HepG2 (cell line): ENCODE measurements around the gene VTN. TPM values are rescaled to one million over a fixed set of nuclear protein-coding genes. Genes with fewer than 3 reads are reported as not detected.
A peak's percentile ranks its signal among the peaks of the same experiment; 100 is the strongest.

Experiments
- FIP1L1 ChIP-seq: fragments of 200-400 bp; formaldehyde crosslinking; IDR thresholded peaks from 2 replicates; pipeline ENCODE4 v1.6.1; 2018; ENCODE audit warnings: low read depth, mild to moderate bottlenecking, low read length, moderate library complexity, borderline replicate concordance; ENCODE audit not compliant: insufficient read depth
- GRHL1 ChIP-seq: sonication (generic); formaldehyde crosslinking; conservative IDR thresholded peaks from 2 replicates; pipeline ENCODE4 v1.8.0; 2022; ENCODE audit warnings: missing genetic modification reagents
- KMT2A ChIP-seq: sonication (generic); formaldehyde crosslinking; IDR thresholded peaks from 2 replicates; pipeline ENCODE4 v1.4.0; 2020; ENCODE audit warnings: missing genetic modification reagents
- MAFG ChIP-seq: sonication (generic); formaldehyde crosslinking; IDR thresholded peaks from 2 replicates; pipeline ENCODE4 v1.5.1; 2020; ENCODE audit warnings: mild to moderate bottlenecking, missing genetic modification reagents
- MNT ChIP-seq: fragments of 450-650 bp; IDR thresholded peaks from 2 replicates; pipeline ENCODE4 v1.6.1; 2016
- NFATC3 ChIP-seq: sonication (generic); formaldehyde crosslinking; IDR thresholded peaks from 2 replicates; pipeline ENCODE4 v1.5.1; 2020; ENCODE audit warnings: mild to moderate bottlenecking, missing genetic modification reagents
- SMYD3 ChIP-seq: sonication (generic); formaldehyde crosslinking; IDR thresholded peaks from 2 replicates; pipeline ENCODE4 v1.8.1; 2023; ENCODE audit warnings: mild to moderate bottlenecking, missing genetic modification reagents
- SRSF1 ChIP-seq: fragments of 200-400 bp; formaldehyde crosslinking; optimal IDR thresholded peaks from 2 replicates; pipeline ENCODE3; 2017; ENCODE audit warnings: mild to moderate bottlenecking, low read depth, low read length, moderate library complexity
- SYNCRIP ChIP-seq: fragments of 200-400 bp; formaldehyde crosslinking; IDR thresholded peaks from 2 replicates; pipeline ENCODE4 v1.6.1; 2018; ENCODE audit warnings: mild to moderate bottlenecking, low read depth, low read length; ENCODE audit not compliant: insufficient read depth
- ZBTB34 ChIP-seq: sonication (generic); formaldehyde crosslinking; IDR thresholded peaks from 2 replicates; pipeline ENCODE4 v1.8.0; 2022; ENCODE audit warnings: mild to moderate bottlenecking, missing genetic modification reagents
- ZBTB43 ChIP-seq: sonication (generic); formaldehyde crosslinking; conservative IDR thresholded peaks from 2 replicates; pipeline ENCODE4 v1.4.0; 2020; ENCODE audit warnings: missing genetic modification reagents
- ZNF292 ChIP-seq: sonication (generic); formaldehyde crosslinking; IDR thresholded peaks from 2 replicates; pipeline ENCODE4 v1.8.1; 2022; ENCODE audit warnings: mild to moderate bottlenecking, low read depth, missing genetic modification reagents, borderline replicate concordance
- ZNF512B ChIP-seq: sonication (generic); formaldehyde crosslinking; IDR thresholded peaks from 2 replicates; pipeline ENCODE4 v1.5.1; 2020; ENCODE audit warnings: missing genetic modification reagents, mild to moderate bottlenecking, borderline replicate concordance
- ZNF773 ChIP-seq: sonication (generic); formaldehyde crosslinking; IDR thresholded peaks from 2 replicates; pipeline ENCODE4 v1.4.0; 2020; ENCODE audit warnings: missing genetic modification reagents, borderline replicate concordance
- polyA plus RNA-seq, 8 experiments: library from polyadenylated mRNA; depleted of rRNA in 3 of 8; stranded (reverse) in 7 of 8; unstranded in 1 of 8; fragments of >200 nt; fragmentation: Illumina TruSeq in 4 of 8; extraction: Trizol in 4 of 8; gene quantifications; 2 replicates each; pipeline versions ENCODE4 v1.2.1 to v1.2.3, GENCODE V29; 2011 to 2016; ENCODE audit warnings: low read depth in 4 of 8, missing spikeins in 1 of 8, mixed read lengths in 1 of 8; ENCODE audit not compliant: insufficient read depth in 1 of 8
- total RNA-seq, 5 experiments: library from RNA; depleted of rRNA; stranded (reverse); fragments of >200 nt; fragmentation: Illumina TruSeq; extraction: Trizol; gene quantifications; 2 replicates each; pipeline ENCODE4 v1.2.3, GENCODE V29; 2016; ENCODE audit warnings: low read depth in 1 of 5

Gene VTN
- total and polyA plus RNA-seq, 2 of the 13 experiments (the other 11 are each of a cell fraction or from before 2014, with no cell fraction given) = 108 to 131 TPM

GRCh38 chr17:28368306-28368831 is 1.7 kb downstream of the VTN start (continued):
- TF ChIP-seq SRSF1 (peak; percentile 8), MAFG (CRISPR knock-in tag) (no peak), ZBTB43 (0 out of 2 replicates have a peak, but pooled peaks have one; percentile 62), FIP1L1 (no peak), KMT2A (CRISPR knock-in tag) (no peak), NFATC3 (no peak), SYNCRIP (no peak), MNT (no peak), ZNF773 (CRISPR knock-in tag) (no peak), SMYD3 (CRISPR knock-in tag) (no peak), ZNF292 (CRISPR knock-in tag) (peak; percentile 39; the same call in 1 of the 2 replicates), ZNF512B (CRISPR knock-in tag) (peak; percentile 59; the same call in 1 of the 2 replicates), ZBTB34 (CRISPR knock-in tag) (peak; percentile 97), GRHL1 (CRISPR knock-in tag) (no peak)
